ENCODE data around the gene CHD9. TPM values are rescaled to one million over a fixed set of nuclear protein-coding genes. Genes with fewer than 3 reads are reported as not detected.

Gene CHD9
- total and polyA plus RNA-seq, 3 donors from 2014 or later, result 10.4 to 67.3 (median 57.5) TPM

GRCh38 chr16:53084141-53084541 lies 29.4 kb downstream of the CHD9 start:
- TF ChIP-seq POLR2A (IDR thresholded peaks at IDR 0.05), result no peak
- TF ChIP-seq CTCF (IDR thresholded peaks at IDR 0.05), result no peak
- no peak for DNase-seq
- intact Hi-C loops (cut with DNase I; ENCODE audit: low total_unique reads), result no loop called here
- Histone ChIP-seq H3K36me3 (ENCODE audit: low read depth, missing control alignments) (no peaks in the 10 kb centered on the region), H3K9me3 (no peaks in the 10 kb centered on the region), H3K27ac (peak overlapping the region in 1 of 2 donors; percentile 72), H3K4me3 (no peak overlapping the region), H3K4me1 (peaks cover 34% of the 10 kb centered on the region), H3K27me3 (no peaks in the 10 kb centered on the region)
- WGBS, 2 donors, result 64 to 79% methylated on average over 4 of the region's 4 CpGs

DNA sequence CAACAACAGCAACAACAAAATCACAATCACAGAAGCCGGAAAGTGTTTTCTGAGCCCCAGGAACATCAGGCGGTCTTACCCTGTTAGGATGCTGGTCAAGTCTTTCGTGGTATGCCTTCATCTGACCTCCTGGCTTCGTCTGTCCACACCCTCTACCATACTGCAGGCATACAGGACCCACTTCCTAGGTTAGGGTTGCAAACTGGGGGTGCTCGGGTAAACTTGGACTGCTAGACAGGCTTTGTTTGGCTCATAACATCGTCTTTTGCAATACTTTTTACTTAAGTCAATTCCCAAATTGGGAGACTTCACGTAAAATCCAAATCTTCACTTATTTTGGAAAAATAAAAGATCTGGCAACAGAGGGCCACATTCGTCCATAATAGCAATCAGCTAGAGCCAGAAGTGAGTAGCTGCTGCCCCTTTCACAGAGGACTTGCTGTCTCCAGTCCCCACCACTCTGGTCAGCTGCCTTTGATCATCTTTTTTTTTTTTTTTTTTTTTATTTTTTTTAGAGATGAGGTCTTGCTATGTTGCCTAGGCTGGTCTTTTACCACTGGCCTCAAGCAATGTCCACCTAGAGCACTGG lies 30.0 kb downstream of the CHD9 start:
- H3K27ac ChIP-seq, result peak overlapping the region; percentile 51 to 72
- TF ChIP-seq CTCF (IDR thresholded peaks at IDR 0.05) (no peak), POLR2A (IDR thresholded peaks at IDR 0.05) (no peak)
- H3K9me3 ChIP-seq, result no peaks in the 10 kb centered on the region
- no peaks in the 10 kb centered on the region for H3K27me3 ChIP-seq
- 69 to 70% methylated on average over 8 of the region's 8 CpGs for WGBS, 2 donors
- DNase-seq, result no peak
- H3K4me1 ChIP-seq, result peaks cover 38% of the 10 kb centered on the region
- H3K4me3 ChIP-seq, result no peak overlapping the region
- no peaks in the 10 kb centered on the region for H3K36me3 ChIP-seq (ENCODE audit: low read depth, missing control alignments)
- intact Hi-C loops (cut with DNase I; ENCODE audit: low total_unique reads), result no loop called here

GRCh38 chr16:53085369-53085843 lies 30.6 kb downstream of the CHD9 start:
- H3K4me3 ChIP-seq, result no peak overlapping the region
- H3K9me3 ChIP-seq, result no peaks in the 10 kb centered on the region
- no peaks in the 10 kb centered on the region for H3K27me3 ChIP-seq
- DNase-seq, result no peak
- peak overlapping the region; percentile 51 to 72 for H3K27ac ChIP-seq
- intact Hi-C loops (cut with DNase I; ENCODE audit: low total_unique reads), result no loop called here
- 23 to 37% methylated on average over 4 of the region's 4 CpGs for WGBS, 2 donors
- H3K4me1 ChIP-seq, result peaks cover 44% of the 10 kb centered on the region
- no peak for TF ChIP-seq POLR2A (IDR thresholded peaks at IDR 0.05)
- TF ChIP-seq CTCF (IDR thresholded peaks at IDR 0.05), result no peak
- H3K36me3 ChIP-seq (ENCODE audit: low read depth, missing control alignments), result no peaks in the 10 kb centered on the region

- H3K27me3 ChIP-seq, result no peaks in the 10 kb centered on the region
- 21 to 38% methylated on average over 5 to 6 of the region's 6 CpGs for WGBS, 2 donors
- H3K9me3 ChIP-seq, result no peaks in the 10 kb centered on the region
- no peak for DNase-seq
- H3K4me1 ChIP-seq, result peaks cover 45% of the 10 kb centered on the region
- H3K4me3 ChIP-seq, result no peak overlapping the region
- no peaks in the 10 kb centered on the region for H3K36me3 ChIP-seq (ENCODE audit: low read depth, missing control alignments)
- intact Hi-C loops (cut with DNase I; ENCODE audit: low total_unique reads), result no loop called here
- H3K27ac ChIP-seq, result peak overlapping the region; percentile 51 to 72
- TF ChIP-seq CTCF (IDR thresholded peaks at IDR 0.05) (no peak), POLR2A (IDR thresholded peaks at IDR 0.05) (no peak)
Measured at GRCh38 chr16:53085931-53086421, 31.2 kb downstream of the CHD9 start.

- no peak for TF ChIP-seq CTCF (IDR thresholded peaks at IDR 0.05)
- no peak for TF ChIP-seq POLR2A (IDR thresholded peaks at IDR 0.05)
- intact Hi-C loops (cut with DNase I; ENCODE audit: low total_unique reads), result no loop called here
- WGBS, 2 donors, result 48 to 49% methylated on average over 3 of the region's 3 CpGs
- H3K27ac ChIP-seq, result peak overlapping the region in 1 of 2 donors; percentile 4
- H3K4me3 ChIP-seq, result no peak overlapping the region
- no peaks in the 10 kb centered on the region for H3K9me3 ChIP-seq
- peaks cover 51% of the 10 kb centered on the region for H3K4me1 ChIP-seq
- H3K27me3 ChIP-seq, result no peaks in the 10 kb centered on the region
- no peaks in the 10 kb centered on the region for H3K36me3 ChIP-seq (ENCODE audit: low read depth, missing control alignments)
- DNase-seq, result no peak
Measured at GRCh38 chr16:53087101-53087500, 32.3 kb downstream of the CHD9 start.
